Stimulated activated CD8-positive, alpha-beta memory T cell treated with anti-CD3 and anti-CD28 coated beads, Interleukin-7, amount 100 ng/mL, for 1 hour (primary cell): ENCODE measurements around the gene PPP1R37.

Source experiments
- DNase-seq, 2 donors: peaks; one replicate each; pipeline ENCODE4 v3.0.0-alpha.2; 2020; ENCODE audit warnings: low read depth in 2 of 2

The PPP1R37 gene

GRCh38 chr19:45138303-45138751 lies 45.3 kb downstream of the PPP1R37 start:
- DNase-seq = no peak

GRCh38 chr19:45139286-45140143 lies 46.5 kb downstream of the PPP1R37 start:
- no peak for DNase-seq

- no peak for DNase-seq
Measured at GRCh38 chr19:45140144-45140503, 47.1 kb downstream of the PPP1R37 start.

GRCh38 chr19:45140533-45140932 lies 47.6 kb downstream of the PPP1R37 start:
- no peak for DNase-seq

GRCh38 chr19:45141203-45141900 lies 48.4 kb downstream of the PPP1R37 start:
- DNase-seq = no peak

GRCh38 chr19:45142016-45142725 lies 49.2 kb downstream of the PPP1R37 start:
- no peak for DNase-seq

- DNase-seq = no peak
Measured at GRCh38 chr19:45142726-45143110, 49.7 kb downstream of the PPP1R37 start.

GRCh38 chr19:45144431-45145269 lies 51.7 kb downstream of the PPP1R37 start:
- DNase-seq = no peak

GRCh38 chr19:45145270-45146189 lies 52.6 kb downstream of the PPP1R37 start:
- DNase-seq = no peak

- DNase-seq = no peak
Measured at GRCh38 chr19:45146251-45146650, 53.3 kb downstream of the PPP1R37 start.

- no peak for DNase-seq
Measured at GRCh38 chr19:45146741-45147205, 53.8 kb downstream of the PPP1R37 start.

- DNase-seq = no peak
Measured at GRCh38 chr19:45147835-45148676, 55.1 kb downstream of the PPP1R37 start.

- no peak for DNase-seq
Measured at GRCh38 chr19:45149129-45149528, 56.1 kb downstream of the PPP1R37 start.

GRCh38 chr19:45150180-45150579 lies 57.2 kb downstream of the PPP1R37 start:
- no peak for DNase-seq

- DNase-seq = no peak
Measured at GRCh38 chr19:45150751-45151281, 57.8 kb downstream of the PPP1R37 start.

GRCh38 chr19:45151320-45151719 lies 58.3 kb downstream of the PPP1R37 start:
- no peak for DNase-seq

GRCh38 chr19:45151821-45152503 lies 59.0 kb downstream of the PPP1R37 start:
- no peak for DNase-seq

- DNase-seq = no peak
Measured at GRCh38 chr19:45152504-45153338, 59.7 kb downstream of the PPP1R37 start.
